GM10266 (cell line): Measurements from ENCODE around the gene INTS7.
"Not testable (repeated sequence)": the region's sequence is repeated elsewhere in the genome, so short reads cannot be mapped to it uniquely, and the experiment has no call there.

Experiments used
- DNase-seq: peaks from one replicate; pipeline ENCODE4 v3.0.0; 2012; ENCODE audit errors: extremely low spot score
- TF ChIP-seq, protein P1 (sequence below): IDR thresholded peaks from 2 replicates; pipeline ENCODE4 v1.5.1; 2012; ENCODE audit warnings: mild to moderate bottlenecking, low read depth; ENCODE audit not compliant: control insufficient read depth, insufficient read depth; ENCODE audit errors: missing control alignments

The INTS7 gene

DNA sequence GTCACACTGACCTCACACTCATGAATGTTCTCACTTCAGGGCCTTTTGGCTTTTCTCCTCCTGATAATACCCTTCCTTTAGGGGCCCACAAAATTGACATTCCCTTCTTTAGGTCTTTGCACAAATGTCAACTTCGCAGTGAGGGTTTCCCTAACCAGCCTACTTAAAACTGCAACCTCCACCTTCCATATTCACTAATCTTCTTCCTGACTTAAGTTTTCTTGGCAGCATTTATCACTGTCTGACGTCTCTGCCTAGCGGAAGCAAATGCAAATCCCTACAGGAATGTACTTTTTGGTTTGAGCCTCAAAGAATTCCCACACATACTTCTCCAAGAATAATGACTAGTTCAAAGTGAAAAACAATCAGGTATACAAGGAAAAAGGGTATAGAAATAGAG is 32.8 kb downstream of the INTS7 start:
- TF ChIP-seq, protein P1, sequence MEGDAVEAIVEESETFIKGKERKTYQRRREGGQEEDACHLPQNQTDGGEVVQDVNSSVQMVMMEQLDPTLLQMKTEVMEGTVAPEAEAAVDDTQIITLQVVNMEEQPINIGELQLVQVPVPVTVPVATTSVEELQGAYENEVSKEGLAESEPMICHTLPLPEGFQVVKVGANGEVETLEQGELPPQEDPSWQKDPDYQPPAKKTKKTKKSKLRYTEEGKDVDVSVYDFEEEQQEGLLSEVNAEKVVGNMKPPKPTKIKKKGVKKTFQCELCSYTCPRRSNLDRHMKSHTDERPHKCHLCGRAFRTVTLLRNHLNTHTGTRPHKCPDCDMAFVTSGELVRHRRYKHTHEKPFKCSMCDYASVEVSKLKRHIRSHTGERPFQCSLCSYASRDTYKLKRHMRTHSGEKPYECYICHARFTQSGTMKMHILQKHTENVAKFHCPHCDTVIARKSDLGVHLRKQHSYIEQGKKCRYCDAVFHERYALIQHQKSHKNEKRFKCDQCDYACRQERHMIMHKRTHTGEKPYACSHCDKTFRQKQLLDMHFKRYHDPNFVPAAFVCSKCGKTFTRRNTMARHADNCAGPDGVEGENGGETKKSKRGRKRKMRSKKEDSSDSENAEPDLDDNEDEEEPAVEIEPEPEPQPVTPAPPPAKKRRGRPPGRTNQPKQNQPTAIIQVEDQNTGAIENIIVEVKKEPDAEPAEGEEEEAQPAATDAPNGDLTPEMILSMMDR = no peak

DNA sequence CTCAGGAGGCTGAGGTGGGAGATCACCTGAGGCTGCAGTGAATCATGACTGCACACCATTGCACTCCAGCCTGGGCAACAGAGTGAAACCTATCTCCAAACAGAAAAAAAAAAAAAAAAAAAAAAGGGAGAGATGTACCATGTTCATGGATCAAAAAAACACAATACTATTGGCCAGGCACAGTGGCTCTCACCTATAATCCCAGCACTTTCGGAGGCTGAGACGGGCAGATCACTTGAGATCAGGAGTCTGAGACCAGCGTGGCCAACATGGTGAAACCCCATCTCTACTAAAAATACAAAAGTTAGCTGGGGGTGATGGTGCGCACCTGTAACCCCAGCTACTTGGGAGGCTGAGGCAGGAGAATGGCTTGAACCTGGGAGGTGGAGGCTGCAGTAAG is 37.9 kb downstream of the INTS7 start:
- DNase-seq = not testable (repeated sequence)

More for the DNA sequence above, 32.8 kb downstream of the INTS7 start:
- DNase-seq = no peak

DNA sequence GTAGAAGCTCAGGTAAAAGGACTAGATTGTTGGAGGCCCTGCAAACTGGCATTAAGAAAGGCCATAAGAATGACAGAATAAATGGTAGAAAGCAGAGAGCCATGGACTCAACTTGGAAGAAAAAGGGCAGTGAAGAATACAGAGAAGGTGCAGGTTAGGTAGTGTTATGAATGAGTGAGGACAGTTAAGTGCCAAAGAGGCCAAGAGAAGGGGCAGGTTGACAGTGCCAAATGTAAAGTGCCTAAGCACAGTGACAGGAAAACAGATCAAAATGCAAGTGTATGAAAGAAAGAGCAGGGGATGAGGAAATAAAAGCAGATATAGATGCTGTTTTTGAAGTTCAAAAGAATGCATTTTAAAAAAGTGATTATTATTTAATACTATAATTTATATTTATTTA is 43.7 kb downstream of the INTS7 start:
- no peak for DNase-seq
- TF ChIP-seq, protein P1 = no peak

DNA sequence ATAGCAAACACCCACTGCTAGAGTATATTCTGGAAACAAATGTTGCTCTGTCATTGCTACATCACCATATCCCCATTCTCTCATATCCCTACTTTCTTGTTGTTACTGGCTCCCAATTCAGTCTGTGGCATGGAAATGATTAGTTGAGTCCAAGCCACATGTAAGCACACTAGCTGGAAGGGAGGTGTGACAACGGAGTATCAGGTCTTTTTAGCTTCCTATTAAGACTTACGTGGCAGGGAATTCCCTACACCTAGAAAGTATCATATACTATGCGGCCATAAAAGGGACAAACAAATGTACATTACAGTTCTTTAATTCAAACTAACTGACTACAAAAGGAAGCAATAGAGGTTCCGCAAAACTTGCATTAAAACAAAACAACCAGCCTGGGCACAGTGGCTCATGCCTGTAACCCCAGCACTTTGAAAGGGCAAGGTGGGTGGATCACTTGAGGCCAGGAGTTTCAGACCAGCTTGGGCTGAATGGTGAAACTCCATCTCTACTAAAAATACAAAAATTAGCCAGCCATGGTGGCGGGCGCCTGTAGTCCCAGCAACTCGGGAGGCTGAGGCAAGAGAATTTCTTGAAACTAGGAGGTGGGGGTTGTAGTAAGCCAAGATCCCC is 48.6 kb downstream of the INTS7 start:
- TF ChIP-seq, protein P1 = no peak
- no peak for DNase-seq

DNA sequence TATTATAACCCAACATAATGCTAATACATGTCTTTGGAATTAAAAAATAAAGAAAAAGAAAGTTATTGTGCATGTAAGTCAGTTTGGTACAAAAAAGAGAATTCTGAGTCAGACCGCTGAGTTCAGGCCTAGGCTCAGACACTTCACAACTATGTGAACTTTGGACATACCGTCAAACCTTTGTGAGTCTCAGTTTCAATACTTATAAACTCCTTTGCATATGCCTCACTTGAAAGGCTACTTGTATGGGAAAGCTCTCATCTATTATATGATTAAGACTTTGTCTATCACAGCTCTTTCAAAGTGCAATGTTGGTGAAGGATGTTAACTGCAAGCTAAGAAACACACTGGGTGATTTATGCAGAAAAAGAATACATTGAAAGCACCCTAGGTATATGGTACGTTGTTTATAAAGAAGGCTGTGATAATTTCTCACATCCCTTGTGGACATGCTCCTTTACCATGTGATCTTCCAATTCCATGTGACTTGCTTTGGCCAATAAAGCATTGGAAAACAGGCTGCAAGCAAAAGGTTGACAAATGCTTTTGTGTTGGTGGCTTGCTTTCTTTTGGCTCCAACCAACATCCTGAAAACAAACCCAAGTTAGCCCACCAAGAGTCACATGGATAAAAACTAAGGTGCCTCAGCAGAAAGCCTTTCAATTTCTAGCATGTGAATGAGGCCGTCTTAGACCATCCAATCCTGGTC is 49.6 kb downstream of the INTS7 start:
- TF ChIP-seq, protein P1 = no peak
- DNase-seq = peak; percentile 47

DNA sequence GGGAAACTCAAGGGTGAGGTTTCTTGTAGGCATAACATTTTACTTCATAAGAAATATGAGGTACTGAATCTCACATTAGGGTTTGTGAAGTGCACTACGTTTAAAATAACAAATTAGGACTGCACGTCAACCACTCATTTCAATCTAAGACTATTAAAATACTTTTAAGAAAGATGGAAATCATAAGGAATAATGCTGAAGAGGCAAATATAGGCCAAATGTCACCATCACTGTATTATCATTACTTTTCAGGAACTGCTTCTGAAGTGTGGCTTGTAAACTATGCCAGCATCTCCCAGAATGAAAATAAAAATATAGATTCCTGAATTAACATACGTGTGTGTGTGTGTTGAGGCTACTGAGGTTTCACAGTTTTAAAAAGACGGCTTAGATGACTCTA is 56.8 kb downstream of the INTS7 start:
- DNase-seq = no peak
- TF ChIP-seq, protein P1 = no peak

DNA sequence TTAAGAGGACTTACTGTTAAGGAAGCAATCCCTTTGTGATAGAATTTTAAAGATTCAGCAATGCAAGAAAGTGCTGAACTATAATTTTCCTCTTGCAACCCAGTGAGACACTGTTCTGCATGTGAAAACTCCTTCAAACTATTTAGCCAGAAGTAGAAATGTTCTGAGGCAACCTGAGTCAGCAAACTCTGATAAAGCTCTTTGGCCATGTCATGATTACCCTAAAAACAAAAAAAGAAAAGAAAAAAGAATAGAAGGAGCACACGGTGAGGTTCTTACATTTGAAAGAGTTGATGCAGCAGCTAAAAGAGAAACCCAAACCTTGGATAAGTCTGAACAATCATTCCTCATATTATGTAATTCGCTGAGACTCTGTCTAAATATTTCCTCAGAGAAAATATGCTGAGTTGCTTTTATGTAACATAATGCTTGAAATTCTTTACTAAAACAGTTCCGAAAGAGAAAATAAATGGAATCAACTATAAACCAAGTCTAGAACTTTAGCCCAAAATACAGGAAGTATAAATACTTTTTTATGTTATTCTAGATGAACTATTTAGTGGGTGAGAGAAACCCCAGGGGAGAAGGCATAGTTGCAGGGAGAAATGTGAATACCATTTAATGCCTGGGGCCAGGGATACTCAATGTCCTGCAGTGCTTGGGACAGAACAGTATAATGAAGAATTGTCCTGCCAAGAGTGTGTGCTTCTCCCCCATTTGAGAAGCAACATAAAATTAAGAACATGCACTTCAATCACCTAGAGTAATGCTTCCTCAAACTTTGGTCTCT is 60.0 kb downstream of the INTS7 start:
- DNase-seq = no peak
- TF ChIP-seq, protein P1 = no peak
